ENCODE data around the gene CENPL.

DNA sequence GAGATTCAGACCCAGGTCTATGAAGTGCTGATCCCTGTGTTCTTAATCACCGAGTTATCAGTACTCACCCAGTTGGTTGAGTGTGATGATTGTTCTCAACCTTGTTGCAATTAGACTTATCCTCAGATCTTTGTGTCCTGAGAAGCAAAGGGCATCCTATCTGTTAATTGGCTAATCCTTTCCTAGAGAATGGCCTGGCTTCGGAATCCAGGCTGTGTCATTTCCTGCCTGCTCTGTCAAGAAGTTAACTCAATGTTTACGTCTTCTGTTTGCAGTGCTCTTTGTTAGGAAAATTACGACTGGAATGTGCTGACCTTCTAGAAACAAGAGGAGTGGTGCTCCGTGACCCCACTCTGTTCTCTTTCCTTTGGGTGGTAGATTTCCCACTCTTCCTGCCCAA, 28.4 kb upstream of the CENPL start:
- TF ChIP-seq EZH2phosphoT487 (IDR thresholded peaks at IDR 0.05; ENCODE audit: borderline replicate concordance, low read length), result no peak
- TF ChIP-seq, protein P1, sequence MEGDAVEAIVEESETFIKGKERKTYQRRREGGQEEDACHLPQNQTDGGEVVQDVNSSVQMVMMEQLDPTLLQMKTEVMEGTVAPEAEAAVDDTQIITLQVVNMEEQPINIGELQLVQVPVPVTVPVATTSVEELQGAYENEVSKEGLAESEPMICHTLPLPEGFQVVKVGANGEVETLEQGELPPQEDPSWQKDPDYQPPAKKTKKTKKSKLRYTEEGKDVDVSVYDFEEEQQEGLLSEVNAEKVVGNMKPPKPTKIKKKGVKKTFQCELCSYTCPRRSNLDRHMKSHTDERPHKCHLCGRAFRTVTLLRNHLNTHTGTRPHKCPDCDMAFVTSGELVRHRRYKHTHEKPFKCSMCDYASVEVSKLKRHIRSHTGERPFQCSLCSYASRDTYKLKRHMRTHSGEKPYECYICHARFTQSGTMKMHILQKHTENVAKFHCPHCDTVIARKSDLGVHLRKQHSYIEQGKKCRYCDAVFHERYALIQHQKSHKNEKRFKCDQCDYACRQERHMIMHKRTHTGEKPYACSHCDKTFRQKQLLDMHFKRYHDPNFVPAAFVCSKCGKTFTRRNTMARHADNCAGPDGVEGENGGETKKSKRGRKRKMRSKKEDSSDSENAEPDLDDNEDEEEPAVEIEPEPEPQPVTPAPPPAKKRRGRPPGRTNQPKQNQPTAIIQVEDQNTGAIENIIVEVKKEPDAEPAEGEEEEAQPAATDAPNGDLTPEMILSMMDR (conservative IDR thresholded peaks at IDR 0.05; ENCODE audit: low read depth, low read length), result no peak

Measured in PC-3 (cell line).